GM19025 (cell line): ENCODE results near the gene RNPEP.
"Not testable (repeated sequence)": the region's sequence is repeated elsewhere in the genome, so short reads cannot be mapped to it uniquely, and the experiment has no call there.

Experiments used
- ATAC-seq: cut with Tn5 transposase; IDR thresholded peaks from one replicate; pipeline ENCODE4 v1.9.1; 2021; ENCODE audit warnings: mild to moderate bottlenecking, low read depth, moderate library complexity; ENCODE audit not compliant: unreplicated experiment

RNPEP gene

GRCh38 chr1:202009326-202010179, 27.1 kb downstream of the RNPEP start:
- peak; percentile 36 for ATAC-seq

GRCh38 chr1:202010180-202011015, 27.9 kb downstream of the RNPEP start, which contains the start of gene ELF3:
TSS of gene ELF3 (plus strand) at chr1:202010587. CDS start at chr1:202011137, 550 bp downstream.
- ATAC-seq = peak; percentile 94

DNA sequence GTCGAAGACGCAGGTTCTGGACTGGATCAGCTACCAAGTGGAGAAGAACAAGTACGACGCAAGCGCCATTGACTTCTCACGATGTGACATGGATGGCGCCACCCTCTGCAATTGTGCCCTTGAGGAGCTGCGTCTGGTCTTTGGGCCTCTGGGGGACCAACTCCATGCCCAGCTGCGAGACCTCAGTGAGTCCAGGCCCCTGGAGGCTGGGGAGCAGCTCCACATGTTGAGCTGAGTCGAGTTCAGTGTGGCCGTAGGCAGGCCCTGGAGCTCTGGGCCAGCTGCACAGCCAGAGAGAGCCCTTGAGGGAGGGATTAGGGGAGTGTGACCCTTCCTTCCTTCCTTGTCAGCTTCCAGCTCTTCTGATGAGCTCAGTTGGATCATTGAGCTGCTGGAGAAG, 29.5 kb downstream of the RNPEP start:
- ATAC-seq = no peak

DNA sequence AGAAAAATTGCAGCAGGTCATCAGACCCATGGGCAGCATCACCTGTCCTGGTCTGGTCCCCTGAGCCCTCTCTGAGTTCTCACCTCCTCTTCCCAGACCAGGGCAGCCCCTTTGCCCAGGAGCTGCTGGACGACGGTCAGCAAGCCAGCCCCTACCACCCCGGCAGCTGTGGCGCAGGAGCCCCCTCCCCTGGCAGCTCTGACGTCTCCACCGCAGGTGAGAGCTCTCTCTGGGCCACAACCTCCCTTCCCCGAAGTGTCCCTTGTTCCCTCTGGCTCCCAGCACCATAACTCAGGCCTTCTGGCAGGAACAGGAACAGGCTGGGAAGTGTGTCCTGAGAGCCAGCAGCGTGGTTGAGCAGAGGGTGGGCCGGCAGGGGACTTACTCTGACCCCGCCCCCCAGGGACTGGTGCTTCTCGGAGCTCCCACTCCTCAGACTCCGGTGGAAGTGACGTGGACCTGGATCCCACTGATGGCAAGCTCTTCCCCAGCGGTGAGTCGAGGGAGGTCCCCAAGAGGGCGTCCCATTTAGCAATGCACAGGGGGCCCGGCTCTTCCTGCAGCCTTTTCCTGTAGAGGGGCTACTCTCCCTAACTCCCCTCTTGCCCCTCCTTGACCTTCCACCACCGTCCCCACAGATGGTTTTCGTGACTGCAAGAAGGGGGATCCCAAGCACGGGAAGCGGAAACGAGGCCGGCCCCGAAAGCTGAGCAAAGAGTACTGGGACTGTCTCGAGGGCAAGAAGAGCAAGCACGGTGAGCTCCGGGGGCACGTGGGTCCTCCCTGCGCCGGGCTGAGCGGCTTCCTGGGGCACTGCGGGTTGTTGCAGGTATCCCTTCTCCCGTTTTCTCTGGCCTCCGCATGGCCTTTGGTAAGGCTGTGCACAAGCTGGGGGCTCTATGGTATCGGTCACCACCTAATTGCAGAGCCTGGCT, 30.4 kb downstream of the RNPEP start:
- no peak for ATAC-seq

- no peak for ATAC-seq
Measured at GRCh38 chr1:202013603-202014002, 31.2 kb downstream of the RNPEP start.

DNA sequence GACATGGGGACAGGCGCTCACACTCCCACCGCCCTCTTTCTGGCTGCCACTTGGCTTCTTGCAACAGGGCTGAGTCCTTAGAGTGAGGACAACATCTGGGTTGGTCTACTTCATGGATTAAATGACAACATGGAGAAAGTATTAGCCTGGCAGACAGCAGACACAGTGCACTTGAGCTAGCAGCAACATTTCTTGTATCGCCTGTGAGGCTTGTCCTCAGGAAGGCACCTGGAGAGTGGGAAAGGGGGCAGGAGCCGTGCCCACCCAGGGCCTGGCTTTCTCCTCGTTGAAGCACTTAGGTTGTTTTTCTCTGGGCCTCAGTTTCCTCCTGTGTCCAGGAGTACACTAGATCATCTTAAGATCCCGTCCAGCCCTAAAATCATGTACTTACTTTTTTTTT, 31.6 kb downstream of the RNPEP start:
- no peak for ATAC-seq

GRCh38 chr1:202014915-202015661, 32.6 kb downstream of the RNPEP start:
- ATAC-seq = no peak

DNA sequence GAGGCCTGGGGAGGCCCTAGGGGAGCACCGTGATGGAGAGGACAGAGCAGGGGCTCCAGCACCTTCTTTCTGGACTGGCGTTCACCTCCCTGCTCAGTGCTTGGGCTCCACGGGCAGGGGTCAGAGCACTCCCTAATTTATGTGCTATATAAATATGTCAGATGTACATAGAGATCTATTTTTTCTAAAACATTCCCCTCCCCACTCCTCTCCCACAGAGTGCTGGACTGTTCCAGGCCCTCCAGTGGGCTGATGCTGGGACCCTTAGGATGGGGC, 33.2 kb downstream of the RNPEP start:
- ATAC-seq = no peak

DNA sequence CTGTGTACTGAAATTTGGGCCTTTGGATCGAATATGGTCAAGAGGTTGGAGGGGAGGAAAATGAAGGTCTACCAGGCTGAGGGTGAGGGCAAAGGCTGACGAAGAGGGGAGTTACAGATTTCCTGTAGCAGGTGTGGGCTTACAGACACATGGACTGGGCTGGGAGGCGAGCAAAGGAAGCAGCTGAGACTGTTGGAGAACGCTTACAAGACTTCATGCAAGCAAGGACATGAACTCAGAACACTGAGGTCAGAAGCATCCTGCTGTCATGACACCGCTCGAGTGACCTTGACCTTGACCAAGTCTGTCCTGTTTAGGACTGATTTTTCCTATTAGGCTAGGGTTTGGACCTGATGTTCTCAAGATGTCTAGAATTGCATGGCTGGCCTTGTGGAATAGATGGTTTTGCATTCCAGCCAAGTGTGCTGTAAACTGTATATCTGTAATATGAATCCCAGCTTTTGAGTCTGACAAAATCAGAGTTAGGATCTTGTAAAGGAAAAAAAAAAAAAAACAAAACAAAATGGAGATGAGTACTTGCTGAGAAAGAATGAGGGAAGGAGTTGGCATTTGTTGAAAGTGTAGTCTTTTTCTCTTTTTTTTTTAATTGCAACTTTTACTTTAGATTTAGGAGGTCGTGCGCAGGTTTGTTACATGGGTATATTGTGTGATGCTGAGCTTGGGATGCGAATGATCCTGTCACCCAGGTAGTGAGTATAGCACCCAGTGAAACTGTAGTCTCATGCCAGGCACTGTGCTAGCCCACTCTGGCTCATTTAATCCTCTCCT, 33.8 kb downstream of the RNPEP start:
- no peak for ATAC-seq

DNA sequence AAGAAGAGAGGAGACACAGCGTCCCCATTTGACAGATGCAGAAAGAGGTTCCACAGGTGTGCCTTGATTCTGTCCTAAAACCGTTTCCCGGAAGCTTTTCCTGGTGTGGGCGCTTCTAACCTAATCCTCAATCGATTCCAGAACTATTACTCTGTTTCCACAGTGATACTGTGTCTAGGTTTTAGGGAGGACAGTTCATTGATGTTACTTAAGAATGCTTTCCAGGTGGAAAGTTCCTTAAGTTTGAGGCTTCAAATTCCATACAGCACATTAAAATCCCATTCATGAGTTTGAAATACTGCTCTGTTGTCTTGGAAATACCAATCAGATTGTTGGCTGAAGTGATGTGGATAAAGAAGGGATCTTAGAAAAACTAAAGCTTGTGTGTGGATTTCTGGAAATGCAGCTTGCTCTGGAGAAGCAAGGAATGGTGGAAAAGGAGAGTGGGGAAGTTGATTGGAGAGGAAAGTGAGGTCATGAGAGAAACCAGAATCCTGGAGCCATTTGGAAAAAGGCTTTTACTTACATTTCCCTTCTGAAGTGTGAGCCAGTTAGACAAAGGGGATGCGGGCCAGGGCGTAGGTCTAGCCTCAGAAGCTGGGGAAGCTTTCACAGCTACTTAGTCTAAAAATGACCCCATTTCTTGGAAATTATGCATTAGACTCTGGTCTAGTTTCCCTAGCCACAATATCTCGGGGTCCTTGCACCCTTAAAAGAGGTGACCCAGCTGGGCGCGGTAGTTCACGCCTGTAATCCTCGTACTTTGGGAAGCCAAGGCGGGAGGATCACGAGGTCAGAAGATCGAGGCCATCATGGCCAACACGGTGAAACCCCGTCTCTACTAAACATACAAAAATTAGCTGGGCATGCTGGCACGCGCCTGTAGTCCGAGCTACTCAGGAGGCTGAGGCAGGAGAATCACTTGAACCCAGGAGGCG, 34.6 kb downstream of the RNPEP start:
- ATAC-seq = no peak

DNA sequence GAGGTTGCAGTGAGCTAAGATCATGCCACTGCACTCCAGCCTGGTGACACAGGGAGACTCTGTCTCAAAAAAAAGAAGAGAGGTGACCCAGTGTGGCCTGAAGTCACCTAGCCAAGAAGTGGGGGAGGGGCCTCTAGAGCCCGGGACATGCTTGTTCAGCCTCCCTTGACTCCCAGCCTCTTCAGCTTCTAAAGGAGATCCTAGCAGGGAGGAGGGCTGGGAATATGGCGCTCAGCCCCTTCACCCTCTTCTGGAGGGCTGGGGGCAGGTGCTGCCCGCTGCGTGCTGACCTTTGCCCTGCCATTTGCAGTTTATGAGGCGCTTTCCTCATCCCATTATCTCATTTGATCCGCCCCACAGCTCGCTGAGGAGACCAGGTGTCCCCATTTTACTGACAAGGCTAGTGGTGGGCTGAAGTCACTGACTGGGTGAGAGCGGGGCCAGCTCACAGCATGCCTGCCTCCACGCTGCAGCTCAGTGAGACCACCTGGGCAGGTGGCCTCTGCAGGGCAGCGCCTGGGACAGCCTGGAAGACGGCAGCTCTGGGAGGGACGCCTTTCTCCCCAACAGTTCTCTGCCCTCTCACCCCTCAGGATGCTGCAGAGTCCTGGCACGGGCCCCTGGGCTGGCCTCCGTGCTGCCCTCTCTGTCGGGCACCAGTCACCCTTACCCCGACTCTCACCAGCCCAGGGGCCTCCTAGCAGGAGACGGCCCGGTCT, 35.5 kb downstream of the RNPEP start:
- no peak for ATAC-seq

GRCh38 chr1:202018468-202019234, 36.2 kb downstream of the RNPEP start:
- ATAC-seq = no peak

DNA sequence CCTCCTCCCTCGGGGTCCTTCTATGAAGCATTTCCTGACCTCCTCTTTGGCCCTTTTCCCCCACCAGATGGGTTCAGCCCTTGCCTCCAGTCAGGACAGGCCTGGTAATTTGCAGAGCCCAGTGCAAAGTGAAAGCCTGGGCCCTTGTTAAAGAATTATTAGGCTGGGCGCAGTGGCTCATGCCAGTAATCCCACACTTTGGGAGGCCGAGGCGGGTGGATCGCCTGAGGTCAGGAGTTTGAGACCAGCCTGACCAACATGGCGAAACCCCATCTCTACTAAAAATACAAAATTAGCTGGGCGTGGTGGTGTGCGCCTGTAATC, 36.7 kb downstream of the RNPEP start:
- ATAC-seq = not testable (repeated sequence)

DNA sequence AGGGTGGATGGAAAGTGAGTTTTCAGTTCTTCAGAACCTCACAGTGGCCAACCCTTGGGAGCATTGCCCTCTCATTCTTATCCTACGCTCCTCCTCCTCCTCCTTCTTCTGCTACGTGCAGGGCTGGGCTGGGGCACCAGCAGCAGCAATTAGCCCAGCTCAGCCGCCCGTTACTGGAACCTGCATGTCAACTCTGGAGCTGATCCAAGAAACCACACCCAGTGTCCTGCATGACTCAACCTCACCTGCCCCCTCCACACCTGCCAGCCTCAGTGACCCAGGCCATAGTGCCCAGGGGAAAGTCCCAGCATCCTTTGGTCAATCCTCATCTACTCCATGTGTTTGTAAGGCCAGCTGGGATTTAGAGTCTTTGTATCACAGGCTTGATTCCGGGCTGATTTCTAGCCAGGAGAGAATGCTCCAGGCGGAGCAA, 40.6 kb downstream of the RNPEP start:
- ATAC-seq = no peak

DNA sequence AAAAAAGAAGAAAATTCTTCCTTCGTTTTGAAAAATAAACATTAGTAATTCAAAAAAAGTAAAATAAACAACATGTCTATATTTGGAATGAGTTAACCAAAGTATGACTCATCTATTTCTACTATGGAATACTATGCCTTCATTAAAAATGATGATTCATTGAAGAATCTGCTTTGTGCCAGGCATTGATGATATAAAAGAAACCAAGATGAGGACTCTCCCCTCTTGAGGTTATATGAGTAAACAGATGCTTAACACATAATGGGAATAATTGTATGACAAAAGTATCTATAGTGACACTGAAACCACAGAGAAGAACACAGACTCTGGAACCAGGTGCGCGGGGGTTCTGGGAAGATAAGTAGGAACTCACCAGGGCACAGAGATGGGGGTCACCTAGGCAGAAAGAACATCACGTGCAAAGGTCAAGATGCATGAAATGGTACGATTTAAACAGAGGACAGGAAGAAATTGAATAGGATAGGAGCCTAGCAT, 46.8 kb downstream of the RNPEP start:
- ATAC-seq = no peak

- no peak for ATAC-seq
Measured at GRCh38 chr1:202029727-202030126, 47.3 kb downstream of the RNPEP start.

DNA sequence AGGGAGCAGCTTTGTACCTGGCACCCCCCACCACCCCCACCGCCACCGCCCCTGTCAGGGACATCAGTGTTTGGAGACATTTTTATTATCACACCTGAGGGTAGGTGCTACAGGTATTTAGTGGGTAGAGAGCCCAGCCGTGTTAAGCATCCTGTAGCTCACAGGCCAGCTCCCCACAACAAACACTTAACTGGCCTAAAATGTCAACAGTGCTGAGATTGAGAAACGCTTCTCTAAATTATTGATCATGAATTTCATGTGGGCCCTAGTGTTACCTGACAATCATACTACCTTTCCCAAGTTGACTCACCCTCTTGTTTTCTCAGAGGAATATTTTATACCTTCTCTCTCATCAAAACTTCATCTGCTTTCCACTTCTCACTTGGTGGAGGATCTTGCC, 49.3 kb downstream of the RNPEP start:
- no peak for ATAC-seq
